ENCODE results near the gene TPRX2.

Gene TPRX2

DNA sequence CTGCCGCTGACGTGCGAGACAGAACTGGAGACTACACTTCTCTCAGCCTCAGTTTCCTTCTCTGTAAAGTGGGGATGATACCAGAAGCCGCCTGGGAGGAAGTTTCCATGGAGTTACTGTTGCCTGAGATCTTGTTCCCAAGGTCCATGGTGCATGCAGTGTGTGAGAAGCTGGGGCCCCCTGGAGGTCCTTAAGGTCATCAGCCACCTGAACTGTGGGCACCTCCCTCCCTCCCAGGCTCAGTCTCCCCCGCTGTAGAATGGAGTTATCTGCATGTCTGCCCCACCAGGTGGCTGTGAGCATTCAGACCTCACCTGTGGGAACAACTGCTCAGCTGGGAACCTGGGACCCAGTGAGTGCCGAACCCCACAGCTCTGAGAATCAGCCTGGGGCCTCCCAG, 34.6 kb upstream of the TPRX2 start:
- in situ Hi-C loops (cut with HindIII; ENCODE audit: low sequenced_read_pairs) = no loop called here
- TF ChIP-seq, protein P1, sequence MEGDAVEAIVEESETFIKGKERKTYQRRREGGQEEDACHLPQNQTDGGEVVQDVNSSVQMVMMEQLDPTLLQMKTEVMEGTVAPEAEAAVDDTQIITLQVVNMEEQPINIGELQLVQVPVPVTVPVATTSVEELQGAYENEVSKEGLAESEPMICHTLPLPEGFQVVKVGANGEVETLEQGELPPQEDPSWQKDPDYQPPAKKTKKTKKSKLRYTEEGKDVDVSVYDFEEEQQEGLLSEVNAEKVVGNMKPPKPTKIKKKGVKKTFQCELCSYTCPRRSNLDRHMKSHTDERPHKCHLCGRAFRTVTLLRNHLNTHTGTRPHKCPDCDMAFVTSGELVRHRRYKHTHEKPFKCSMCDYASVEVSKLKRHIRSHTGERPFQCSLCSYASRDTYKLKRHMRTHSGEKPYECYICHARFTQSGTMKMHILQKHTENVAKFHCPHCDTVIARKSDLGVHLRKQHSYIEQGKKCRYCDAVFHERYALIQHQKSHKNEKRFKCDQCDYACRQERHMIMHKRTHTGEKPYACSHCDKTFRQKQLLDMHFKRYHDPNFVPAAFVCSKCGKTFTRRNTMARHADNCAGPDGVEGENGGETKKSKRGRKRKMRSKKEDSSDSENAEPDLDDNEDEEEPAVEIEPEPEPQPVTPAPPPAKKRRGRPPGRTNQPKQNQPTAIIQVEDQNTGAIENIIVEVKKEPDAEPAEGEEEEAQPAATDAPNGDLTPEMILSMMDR (IDR thresholded peaks at IDR 0.05; ENCODE audit: low read depth, low read length) = no peak
- DNase-seq (ENCODE audit: low read depth, low spot score) = no peak
- H3K4me3 ChIP-seq (ENCODE audit: low read depth, low read length) = no peak overlapping the region

- in situ Hi-C loops (cut with HindIII; ENCODE audit: low sequenced_read_pairs) = no loop called here
- DNase-seq (ENCODE audit: low read depth, low spot score) = no peak
Observed at GRCh38 chr19:47826800-47827199, 32.2 kb upstream of the TPRX2 start.

GRCh38 chr19:47832723-47833122, 26.3 kb upstream of the TPRX2 start:
- TF ChIP-seq, protein P1 (IDR thresholded peaks at IDR 0.05; ENCODE audit: low read depth, low read length) = no peak
- in situ Hi-C loops (cut with HindIII; ENCODE audit: low sequenced_read_pairs) = no loop called here
- H3K4me3 ChIP-seq (ENCODE audit: low read depth, low read length) = no peak overlapping the region
- no peak for DNase-seq (ENCODE audit: low read depth, low spot score)

More at GRCh38 chr19:47826800-47827199, 32.2 kb upstream of the TPRX2 start:
- TF ChIP-seq, protein P1 (IDR thresholded peaks at IDR 0.05; ENCODE audit: low read depth, low read length) = no peak
- H3K4me3 ChIP-seq (ENCODE audit: low read depth, low read length) = no peak overlapping the region

- in situ Hi-C loops (cut with HindIII; ENCODE audit: low sequenced_read_pairs) = no loop called here
- no peak for DNase-seq (ENCODE audit: low read depth, low spot score)
- TF ChIP-seq, protein P1 (IDR thresholded peaks at IDR 0.05; ENCODE audit: low read depth, low read length) = no peak
- H3K4me3 ChIP-seq (ENCODE audit: low read depth, low read length) = no peak overlapping the region
Observed at GRCh38 chr19:47836038-47836437, 23.0 kb upstream of the TPRX2 start.

GRCh38 chr19:47839411-47839810, 19.6 kb upstream of the TPRX2 start:
- TF ChIP-seq, protein P1 (IDR thresholded peaks at IDR 0.05; ENCODE audit: low read depth, low read length) = no peak
- in situ Hi-C loops (cut with HindIII; ENCODE audit: low sequenced_read_pairs) = no loop called here
- no peak for DNase-seq (ENCODE audit: low read depth, low spot score)
- H3K4me3 ChIP-seq (ENCODE audit: low read depth, low read length) = no peak overlapping the region

- H3K4me3 ChIP-seq (ENCODE audit: low read depth, low read length) = no peak overlapping the region
- TF ChIP-seq, protein P1 (IDR thresholded peaks at IDR 0.05; ENCODE audit: low read depth, low read length) = no peak
- DNase-seq (ENCODE audit: low read depth, low spot score) = no peak
- in situ Hi-C loops (cut with HindIII; ENCODE audit: low sequenced_read_pairs) = no loop called here
Observed at GRCh38 chr19:47839913-47840312, 19.1 kb upstream of the TPRX2 start.

- TF ChIP-seq, protein P1 (IDR thresholded peaks at IDR 0.05; ENCODE audit: low read depth, low read length) = no peak
- in situ Hi-C loops (cut with HindIII; ENCODE audit: low sequenced_read_pairs) = no loop called here
- no peak overlapping the region for H3K4me3 ChIP-seq (ENCODE audit: low read depth, low read length)
- DNase-seq (ENCODE audit: low read depth, low spot score) = no peak
Observed at GRCh38 chr19:47842941-47843340, 16.1 kb upstream of the TPRX2 start.

Measured in astrocyte of the spinal cord (primary cell).